HG03520 (cell line): ENCODE data around the gene GABARAP.

Experiments
- ATAC-seq: cut with Tn5 transposase; IDR thresholded peaks from one replicate; pipeline ENCODE4 v1.9.1; 2021; ENCODE audit warnings: mild to moderate bottlenecking, moderate library complexity; ENCODE audit not compliant: unreplicated experiment

Gene GABARAP

GRCh38 chr17:7241783-7242716, at the start of gene GABARAP:
Gene GABARAP, minus strand, starts transcription at chr17:7242449. Its CDS starts 119 bp downstream, at chr17:7242330.
- peak; percentile 26 for ATAC-seq

- no peak for ATAC-seq
Observed at GRCh38 chr17:7290685-7291084, 48.4 kb upstream of the GABARAP start.

- no peak for ATAC-seq
Observed at GRCh38 chr17:7290166-7290565, 47.9 kb upstream of the GABARAP start.

GRCh38 chr17:7289256-7290032, 47.2 kb upstream of the GABARAP start:
- ATAC-seq = no peak

GRCh38 chr17:7285679-7286078, 43.4 kb upstream of the GABARAP start:
- no peak for ATAC-seq

GRCh38 chr17:7284911-7285310, 42.7 kb upstream of the GABARAP start:
- no peak for ATAC-seq

GRCh38 chr17:7283471-7284216, 41.4 kb upstream of the GABARAP start:
- no peak for ATAC-seq

- no peak for ATAC-seq
Observed at GRCh38 chr17:7282752-7283321, 40.6 kb upstream of the GABARAP start.

GRCh38 chr17:7281953-7282751, 39.9 kb upstream of the GABARAP start:
- ATAC-seq = no peak

- ATAC-seq = no peak
Observed at GRCh38 chr17:7281074-7281952, 39.1 kb upstream of the GABARAP start, which contains the start of gene SLC2A4. Gene SLC2A4, plus strand, starts transcription at chr17:7281718. Its CDS starts 217 bp downstream, at chr17:7281935.

- ATAC-seq = no peak
Observed at GRCh38 chr17:7280519-7281073, 38.3 kb upstream of the GABARAP start.

GRCh38 chr17:7279448-7279847, 37.2 kb upstream of the GABARAP start:
- ATAC-seq = no peak

- no peak for ATAC-seq
Observed at GRCh38 chr17:7266784-7267183, 24.5 kb upstream of the GABARAP start.

- ATAC-seq = no peak
Observed at GRCh38 chr17:7263801-7264078, 21.5 kb upstream of the GABARAP start.

GRCh38 chr17:7262935-7263800, 20.9 kb upstream of the GABARAP start:
- ATAC-seq = no peak

GRCh38 chr17:7262192-7262934, 20.1 kb upstream of the GABARAP start, which contains the start of gene CLDN7:
Gene CLDN7, minus strand, starts transcription at chr17:7262478. Its CDS starts 435 bp downstream, at chr17:7262043.
- ATAC-seq = no peak
